Keratinocyte (primary cell): ENCODE measurements around the gene SLFN14. TPM values are rescaled to one million over a fixed set of nuclear protein-coding genes. Genes with fewer than 3 reads are reported as not detected.

Source experiments
- DNase-seq: peaks from one replicate; pipeline ENCODE4 v3.0.0-alpha.2; 2011; ENCODE audit warnings: low read depth, missing footprints, low spot score
- FAIRE-seq: peaks from 2 replicates; lab custom pipeline; 2011; peaks lifted over from hg19 to GRCh38; lab: Jason Lieb, UNC
- H2AFZ ChIP-seq: 2 replicates; pipeline ENCODE4 v1.6.0; 2012; ENCODE audit warnings: low read length, control low read depth, inconsistent platforms; ENCODE audit not compliant: control insufficient read depth
- H3K27ac ChIP-seq: 2 replicates; pipeline ENCODE4 v1.5.1; 2011; ENCODE audit warnings: low read length; ENCODE audit not compliant: control insufficient read depth, insufficient read depth
- H3K27me3 ChIP-seq: 3 replicates; pipeline ENCODE4 v1.6.0; 2011; ENCODE audit warnings: low read length; ENCODE audit not compliant: control insufficient read depth, insufficient read depth; ENCODE audit errors: extremely low read depth
- H3K36me3 ChIP-seq, 2 experiments: 2 replicates in 1 of 2; 3 replicates in 1 of 2; pipeline ENCODE4 v1.5.1; 2011; ENCODE audit warnings: low read length in 2 of 2, mild to moderate bottlenecking in 1 of 2; ENCODE audit not compliant: control insufficient read depth in 2 of 2, insufficient read depth in 2 of 2; ENCODE audit errors: extremely low read depth in 1 of 2
- H3K4me1 ChIP-seq: 3 replicates; pipeline ENCODE4 v1.5.1; 2011; ENCODE audit warnings: low read length; ENCODE audit not compliant: control insufficient read depth, insufficient read depth; ENCODE audit errors: extremely low read depth
- H3K4me2 ChIP-seq: 3 replicates; pipeline ENCODE4 v1.6.0; 2011; ENCODE audit warnings: low read depth, low read length; ENCODE audit not compliant: control insufficient read depth, insufficient read depth; ENCODE audit errors: extremely low read depth
- H3K4me3 ChIP-seq, 3 experiments: fragments of 200-600 bp in 1 of 3; sonication (generic) in 1 of 3; 2 replicates in 2 of 3; 3 replicates in 1 of 3; pipeline ENCODE4 v1.5.1; 2011 to 2016; ENCODE audit warnings: low read length in 3 of 3, mild to moderate bottlenecking in 3 of 3, control low read depth in 2 of 3, inconsistent platforms in 1 of 3, low read depth in 1 of 3, mixed read lengths in 1 of 3, mixed run types in 1 of 3, moderate library complexity in 1 of 3; ENCODE audit not compliant: control insufficient read depth in 2 of 3, insufficient read depth in 2 of 3; ENCODE audit errors: extremely low read depth in 1 of 3
- H3K79me2 ChIP-seq: 2 replicates; pipeline ENCODE4 v1.6.0; 2012; ENCODE audit warnings: low read length; ENCODE audit not compliant: control insufficient read depth, insufficient read depth
- H3K9ac ChIP-seq: 3 replicates; pipeline ENCODE4 v1.6.0; 2011; ENCODE audit warnings: low read length; ENCODE audit not compliant: control insufficient read depth, insufficient read depth; ENCODE audit errors: extremely low read depth
- H3K9me1 ChIP-seq: 3 replicates; pipeline ENCODE4 v1.6.0; 2011; ENCODE audit warnings: low read length; ENCODE audit not compliant: control insufficient read depth, insufficient read depth; ENCODE audit errors: extremely low read depth
- H3K9me3 ChIP-seq: 2 replicates; pipeline ENCODE4 v1.5.1; 2012; ENCODE audit warnings: low read depth, low read length; ENCODE audit not compliant: control insufficient read depth
- H4K20me1 ChIP-seq: 3 replicates; pipeline ENCODE4 v1.6.0; 2011; ENCODE audit warnings: low read length; ENCODE audit not compliant: control insufficient read depth, insufficient read depth; ENCODE audit errors: extremely low read depth
- CTCF ChIP-seq, 3 experiments: IDR thresholded peaks in 1 of 3; conservative IDR thresholded peaks in 1 of 3; optimal IDR thresholded peaks in 1 of 3; 2 replicates in 2 of 3; 3 replicates in 1 of 3; pipeline versions ENCODE3 to v1.5.1; 2011; ENCODE audit warnings: low read length in 3 of 3, mild to moderate bottlenecking in 3 of 3, moderate library complexity in 2 of 3, control low read depth in 1 of 3, inconsistent platforms in 1 of 3; ENCODE audit not compliant: insufficient read depth in 2 of 3; ENCODE audit errors: extremely low read depth in 1 of 3
- EZH2 ChIP-seq: IDR thresholded peaks from one replicate; pipeline ENCODE4 v1.6.1; 2012; ENCODE audit warnings: inconsistent platforms, mild to moderate bottlenecking, low read length, moderate library complexity
- dilution Hi-C: fragments of 300-500 bp; cut with MboI; formaldehyde crosslinking; loops from one replicate; pipeline ENCODE4 v1.7.0; 2020; ENCODE audit warnings: low sequenced_read_pairs; ENCODE audit not compliant: extremely low pct_ligation_motif_present
- polyA plus RNA-seq, 5 experiments: library from polyadenylated mRNA; depleted of rRNA in 3 of 5; stranded (reverse) in 3 of 5; stranded (forward) in 1 of 5; unstranded in 1 of 5; fragments of >200 nt; gene quantifications; 1 replicate in 1 of 5; 2 replicates in 3 of 5; 3 replicates in 1 of 5; pipeline versions ENCODE4 v1.2.1 to v1.2.3, GENCODE V29; 2011 to 2012; ENCODE audit warnings: missing spikeins in 2 of 5, low read depth in 1 of 5, low replicate concordance in 1 of 5

SLFN14 gene
- polyA plus RNA-seq, 1 donor (not counting 4 experiments of a cell fraction or from before 2014, with no cell fraction given): not detected

- TF ChIP-seq EZH2 (no peak), CTCF (optimal IDR thresholded peaks at IDR 0.05 in 1 of 3, IDR thresholded peaks at IDR 0.05 in 1 of 3, conservative IDR thresholded peaks at IDR 0.05 in 1 of 3; ENCODE audit: extremely low read depth in 1 of 3, insufficient read depth in 2 of 3, low read length in 3 of 3) (no peak)
- H3K27me3 ChIP-seq: no peaks in the 10 kb centered on the region
- H2AFZ ChIP-seq: peak overlapping the region; percentile 96
- FAIRE-seq: no peak
- H3K9me3 ChIP-seq: no peaks in the 10 kb centered on the region
- no peaks in the 10 kb centered on the region for H3K9me1 ChIP-seq
- no peak for DNase-seq
- H4K20me1 ChIP-seq: no peaks in the 10 kb centered on the region
- peaks cover 5 to 6% of the 10 kb centered on the region in 2 experiments for H3K36me3 ChIP-seq
- dilution Hi-C loops: no loop called here
- H3K4me1 ChIP-seq: peaks cover 12% of the 10 kb centered on the region
- H3K27ac ChIP-seq: peak overlapping the region; percentile 83
- peak overlapping the region; percentile 84 for H3K9ac ChIP-seq
- peak overlapping the region; percentile 73 to 97 (median 78) for H3K4me3 ChIP-seq
- peak overlapping the region; percentile 88 for H3K4me2 ChIP-seq
- peaks cover 3% of the 10 kb centered on the region for H3K79me2 ChIP-seq
These were observed 17.2 kb upstream of the SLFN14 start for GRCh38 chr17:35577830-35578196.

GRCh38 chr17:35575759-35576158 is 15.1 kb upstream of the SLFN14 start:
- no peaks in the 10 kb centered on the region for H4K20me1 ChIP-seq
- no peak for FAIRE-seq
- no peak overlapping the region for H3K4me3 ChIP-seq
- H3K79me2 ChIP-seq: peaks cover 19% of the 10 kb centered on the region
- no peaks in the 10 kb centered on the region for H3K9me1 ChIP-seq
- H3K27ac ChIP-seq: no peak overlapping the region
- H2AFZ ChIP-seq: no peak overlapping the region
- no peak overlapping the region for H3K9ac ChIP-seq
- dilution Hi-C loops: no loop called here
- H3K36me3 ChIP-seq: peaks cover 5 to 6% of the 10 kb centered on the region in 2 experiments
- TF ChIP-seq CTCF (optimal IDR thresholded peaks at IDR 0.05 in 1 of 3, IDR thresholded peaks at IDR 0.05 in 1 of 3, conservative IDR thresholded peaks at IDR 0.05 in 1 of 3; ENCODE audit: extremely low read depth in 1 of 3, insufficient read depth in 2 of 3, low read length in 3 of 3): no peak
- no peak for TF ChIP-seq EZH2
- no peaks in the 10 kb centered on the region for H3K9me3 ChIP-seq
- H3K27me3 ChIP-seq: no peaks in the 10 kb centered on the region
- peaks cover 12% of the 10 kb centered on the region for H3K4me1 ChIP-seq
- no peak for DNase-seq
- no peak overlapping the region for H3K4me2 ChIP-seq
